B cell (primary cell): Measurements from ENCODE around the gene PLEKHH1. TPM values are rescaled to one million over a fixed set of nuclear protein-coding genes. Genes with fewer than 3 reads are reported as not detected.
A peak's percentile ranks its signal among the peaks of the same experiment; 100 is the strongest.

ENCODE experiments used
- ATAC-seq: fragments of 200-7000 bp; cut with Tn5 transposase; one replicate; pipeline ENCODE4 v1.10.0; 2021; ENCODE audit warnings: low read depth, mild to moderate bottlenecking, moderate number of reproducible peaks, moderate library complexity
- CTCF ChIA-PET: fragments of 350-600 bp; sonication (Branson Sonifier 250); formaldehyde crosslinking; loops from one replicate; lab custom pipeline; 2021; ENCODE audit warnings: antibody characterized with exemption, inconsistent platforms; lab: Charles Lee
- POLR2A ChIA-PET: fragments of 350-600 bp; sonication (Branson Sonifier 250); formaldehyde crosslinking; loops from one replicate; lab custom pipeline; 2021; ENCODE audit warnings: antibody characterized with exemption; lab: Charles Lee
- DNase-seq: peaks from one replicate; pipeline ENCODE4 v3.0.0; 2013
- H2AFZ ChIP-seq: 2 replicates; pipeline ENCODE4 v1.6.1; 2012; ENCODE audit warnings: mild to moderate bottlenecking, low read depth, low read length; ENCODE audit not compliant: insufficient read depth, poor library complexity, severe bottlenecking
- H3K27ac ChIP-seq, 2 donors: 1 replicate in 1 of 2; 2 replicates in 1 of 2; pipeline ENCODE4 v1.5.1; 2012 to 2013; ENCODE audit warnings: low read length in 2 of 2, mild to moderate bottlenecking in 2 of 2, moderate library complexity in 1 of 2
- H3K27me3 ChIP-seq, 4 experiments: fragments of 200-600 bp in 1 of 4; sonication (generic) in 1 of 4; replicated peaks in 1 of 4; 1 replicate in 2 of 4; 2 replicates in 2 of 4; pipeline versions ENCODE4 v1.6.1 to v1.7.0; 2013 to 2016; ENCODE audit warnings: low read length in 3 of 4, mild to moderate bottlenecking in 2 of 4, mixed read lengths in 1 of 4, moderate library complexity in 1 of 4; ENCODE audit not compliant: insufficient read depth in 4 of 4, control insufficient read depth in 3 of 4; ENCODE audit errors: control extremely low read depth in 1 of 4
- H3K36me3 ChIP-seq, 2 experiments: replicated peaks in 1 of 2; 1 replicate in 1 of 2; 2 replicates in 1 of 2; pipeline versions ENCODE4 v1.6.1 to v1.7.1; 2013; ENCODE audit warnings: low read length in 1 of 2; ENCODE audit not compliant: insufficient read depth in 2 of 2, control insufficient read depth in 1 of 2; ENCODE audit errors: control extremely low read depth in 1 of 2, extremely low read depth in 1 of 2
- H3K4me1 ChIP-seq, 2 donors: fragments of 200-600 bp in 1 of 2; sonication (generic) in 1 of 2; 1 replicate in 1 of 2; 2 replicates in 1 of 2; pipeline versions ENCODE4 v1.5.1 to v1.6.1; 2013 to 2017; ENCODE audit warnings: low read length in 2 of 2; ENCODE audit not compliant: control insufficient read depth in 2 of 2, insufficient read depth in 2 of 2
- H3K4me2 ChIP-seq: replicated peaks from 2 replicates; pipeline ENCODE3; 2012; ENCODE audit warnings: mild to moderate bottlenecking, low read depth, low read length; ENCODE audit not compliant: poor library complexity, severe bottlenecking
- H3K4me3 ChIP-seq, 5 experiments: fragments of 200-600 bp in 1 of 5; sonication (generic) in 1 of 5; 1 replicate in 3 of 5; 2 replicates in 2 of 5; pipeline versions ENCODE4 v1.5.1 to v1.7.0; 2011 to 2016; ENCODE audit warnings: low read length in 4 of 5, mild to moderate bottlenecking in 4 of 5, low read depth in 2 of 5, control low read depth in 1 of 5, moderate library complexity in 1 of 5; ENCODE audit not compliant: insufficient read depth in 1 of 5; ENCODE audit errors: control extremely low read depth in 1 of 5, extremely low read depth in 1 of 5
- H3K79me2 ChIP-seq: fragments of 200-600 bp; sonication (generic); one replicate; pipeline ENCODE4 v1.6.0; 2016; ENCODE audit warnings: low read length; ENCODE audit not compliant: control insufficient read depth, insufficient read depth
- H3K9ac ChIP-seq: fragments of 200-600 bp; sonication (generic); 2 replicates; pipeline ENCODE4 v1.6.1; 2017; ENCODE audit warnings: mild to moderate bottlenecking, low read length, moderate library complexity
- H3K9me3 ChIP-seq, 3 donors: one replicate each; pipeline versions ENCODE4 v1.6.1 to v1.7.1; 2013; ENCODE audit warnings: low read length in 2 of 3; ENCODE audit not compliant: control insufficient read depth in 2 of 3, insufficient read depth in 1 of 3; ENCODE audit errors: control extremely low read depth in 1 of 3
- H4K20me1 ChIP-seq: 2 replicates; pipeline ENCODE4 v1.6.0; 2012; ENCODE audit warnings: mild to moderate bottlenecking, low read length; ENCODE audit not compliant: insufficient read depth, control insufficient read depth, poor library complexity, severe bottlenecking
- H3K27ac Mint-ChIP-seq: one replicate; pipeline ENCODE4 v1.8.0; 2021; ENCODE audit warnings: mixed read lengths
- H3K27me3 Mint-ChIP-seq: one replicate; pipeline ENCODE4 v1.8.0; 2021; ENCODE audit warnings: mixed read lengths
- H3K4me1 Mint-ChIP-seq: one replicate; pipeline ENCODE4 v1.8.0; 2021; ENCODE audit warnings: mixed read lengths
- H3K4me3 Mint-ChIP-seq: one replicate; pipeline ENCODE4 v1.8.0; 2021; ENCODE audit warnings: mixed read lengths
- H3K9me3 Mint-ChIP-seq: one replicate; pipeline ENCODE4 v1.8.0; 2022; ENCODE audit warnings: mixed read lengths; ENCODE audit not compliant: insufficient read depth
- EZH2 ChIP-seq: IDR thresholded peaks from 2 replicates; pipeline ENCODE4 v1.6.1; 2012; ENCODE audit warnings: borderline replicate concordance, low read depth, mild to moderate bottlenecking, moderate library complexity, low read length; ENCODE audit not compliant: insufficient read depth, poor library complexity, severe bottlenecking
- WGBS: methylation state at CpG from one replicate; pipeline ENCODE4 v1.1.5; 2013; ENCODE audit warnings: missing lambda C conversion rate; ENCODE audit not compliant: insufficient coverage; 5-methylcytosine and 5-hydroxymethylcytosine counted together
- intact Hi-C: fragments of 100-400 bp; cut with micrococcal nuclease; formaldehyde crosslinking; loops from one replicate; pipeline ENCODE4 v1.10.0; 2022
- polyA plus RNA-seq: library from polyadenylated mRNA; depleted of rRNA; stranded (reverse); fragments of >200 nt; gene quantifications from 2 replicates; pipeline ENCODE4 v1.2.3, GENCODE V29; 2012
- total RNA-seq, 2 donors: library from RNA; stranded (reverse); fragments of 120-200 nt in 1 of 2; gene quantifications; 1 replicate in 1 of 2; 2 replicates in 1 of 2; pipeline versions ENCODE4 v1.2.3 to v1.2.4, GENCODE V29; 2013 to 2022
- TF ChIP-seq, protein P1 (sequence below): fragments of 200-600 bp; IDR thresholded peaks from one replicate; pipeline ENCODE4 v1.8.0; 2022; ENCODE audit warnings: antibody characterized with exemption, mild to moderate bottlenecking

The PLEKHH1 gene
- total and polyA plus RNA-seq, 2 donors (not counting 1 experiment from before 2014, with no cell fraction given): 0.17 to 0.37 TPM

DNA sequence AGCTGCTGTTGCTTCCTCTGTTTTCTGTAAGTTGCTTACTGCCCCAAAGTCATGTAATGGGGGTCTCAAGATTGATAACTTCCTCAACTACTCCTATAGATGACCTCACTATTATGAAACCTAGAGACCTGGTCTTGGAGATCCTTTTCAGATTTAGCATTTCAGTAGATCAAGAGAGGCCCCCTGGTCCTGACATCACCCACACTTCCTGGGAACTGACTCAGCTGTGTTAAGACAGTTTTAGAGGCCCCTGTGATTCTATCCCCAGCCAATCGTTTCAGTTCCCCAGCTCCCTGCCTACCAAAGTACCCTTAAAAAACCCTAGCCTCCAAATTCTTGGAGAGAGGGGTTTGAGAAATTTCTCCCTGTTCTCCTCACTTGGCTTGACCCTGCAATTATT, 77.4 kb downstream of the PLEKHH1 start:
- no peak for ATAC-seq
- H3K27ac Mint-ChIP-seq: no peak overlapping the region
- Histone ChIP-seq H3K4me3 (no peak overlapping the region), H3K27ac (no peak overlapping the region), H3K79me2 (no peaks in the 10 kb centered on the region), H2AFZ (no peak overlapping the region), H3K27me3 (no peaks in the 10 kb centered on the region), H4K20me1 (no peaks in the 10 kb centered on the region), H3K9me3 (no peaks in the 10 kb centered on the region), H3K9ac (no peak overlapping the region), H3K4me1 (no peaks in the 10 kb centered on the region), H3K36me3 (no peaks in the 10 kb centered on the region), H3K4me2 (no peak overlapping the region)
- DNase-seq: no peak
- intact Hi-C loops: no loop called here
- no peak overlapping the region for H3K4me3 Mint-ChIP-seq
- TF ChIP-seq, protein P1, sequence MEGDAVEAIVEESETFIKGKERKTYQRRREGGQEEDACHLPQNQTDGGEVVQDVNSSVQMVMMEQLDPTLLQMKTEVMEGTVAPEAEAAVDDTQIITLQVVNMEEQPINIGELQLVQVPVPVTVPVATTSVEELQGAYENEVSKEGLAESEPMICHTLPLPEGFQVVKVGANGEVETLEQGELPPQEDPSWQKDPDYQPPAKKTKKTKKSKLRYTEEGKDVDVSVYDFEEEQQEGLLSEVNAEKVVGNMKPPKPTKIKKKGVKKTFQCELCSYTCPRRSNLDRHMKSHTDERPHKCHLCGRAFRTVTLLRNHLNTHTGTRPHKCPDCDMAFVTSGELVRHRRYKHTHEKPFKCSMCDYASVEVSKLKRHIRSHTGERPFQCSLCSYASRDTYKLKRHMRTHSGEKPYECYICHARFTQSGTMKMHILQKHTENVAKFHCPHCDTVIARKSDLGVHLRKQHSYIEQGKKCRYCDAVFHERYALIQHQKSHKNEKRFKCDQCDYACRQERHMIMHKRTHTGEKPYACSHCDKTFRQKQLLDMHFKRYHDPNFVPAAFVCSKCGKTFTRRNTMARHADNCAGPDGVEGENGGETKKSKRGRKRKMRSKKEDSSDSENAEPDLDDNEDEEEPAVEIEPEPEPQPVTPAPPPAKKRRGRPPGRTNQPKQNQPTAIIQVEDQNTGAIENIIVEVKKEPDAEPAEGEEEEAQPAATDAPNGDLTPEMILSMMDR: no peak
- no peak for TF ChIP-seq EZH2
- H3K9me3 Mint-ChIP-seq: no peaks in the 10 kb centered on the region
- H3K27me3 Mint-ChIP-seq: no peaks in the 10 kb centered on the region
- H3K4me1 Mint-ChIP-seq: no peaks in the 10 kb centered on the region
- WGBS: no CpG with 5 or more reads among the region's 1 CpG
- ChIA-PET CTCF (no interaction called here), POLR2A (no interaction called here)

- H3K9me3 Mint-ChIP-seq: no peaks in the 10 kb centered on the region
- H3K4me2 ChIP-seq: peak overlapping the region; percentile 97
- intact Hi-C loops: loop anchor here (1.0 to 5.0 kb wide), 8 partner anchors 18 to 199 kb away; partner anchors contain the start of genes PIGH, RAD51B, RDH11 and TMEM229B
- peak overlapping the region; percentile 92 for H3K4me3 Mint-ChIP-seq
- H3K4me1 ChIP-seq: peaks cover 12 to 18% of the 10 kb centered on the region in 2 donors
- H3K4me3 ChIP-seq: peak overlapping the region in 1 of 5 experiments; percentile 94
- ATAC-seq: no peak
- H3K9ac ChIP-seq: peak overlapping the region; percentile 71
- H3K27me3 Mint-ChIP-seq: no peaks in the 10 kb centered on the region
- no peaks in the 10 kb centered on the region for H4K20me1 ChIP-seq
- CTCF ChIA-PET: interaction anchor here (0.6 to 2.2 kb wide), 22 partner anchors 9 to 259 kb away, joined by 3 to 36 read pairs (median 4); partner anchors contain the start of genes ATP6V1D, EIF2S1, PIGH and RDH11
- no peaks in the 10 kb centered on the region for H3K79me2 ChIP-seq
- peaks cover 0 to 4% (median 0%) of the 10 kb centered on the region in 4 experiments for H3K27me3 ChIP-seq
- POLR2A ChIA-PET: interaction anchor here (2.1 to 3.0 kb wide), 2 partner anchors 19 to 56 kb away, joined by 6 to 11 read pairs; partner anchors contain the start of genes PIGH and VTI1B
- no peak overlapping the region for H2AFZ ChIP-seq
- H3K27ac ChIP-seq: peak overlapping the region; percentile 76 to 78
- no peaks in the 10 kb centered on the region for H3K9me3 ChIP-seq
- DNase-seq: peak; percentile 75
- H3K4me1 Mint-ChIP-seq: peaks cover 23% of the 10 kb centered on the region
- no peaks in the 10 kb centered on the region for H3K36me3 ChIP-seq
- TF ChIP-seq EZH2: no peak
- TF ChIP-seq, protein P1: peak; percentile 78
- peak overlapping the region; percentile 18 for H3K27ac Mint-ChIP-seq
Observed at GRCh38 chr14:67618617-67619063, 85.5 kb downstream of the PLEKHH1 start.
